GM18508 (cell line): ENCODE measurements around the gene NDRG2.
"Not testable (repeated sequence)": the region's sequence is repeated elsewhere in the genome, so short reads cannot be mapped to it uniquely, and the experiment has no call there.

Source experiments
- ATAC-seq: cut with Tn5 transposase; IDR thresholded peaks from one replicate; pipeline ENCODE4 v1.9.1; 2021; ENCODE audit warnings: moderate number of reproducible peaks; ENCODE audit not compliant: insufficient read depth, unreplicated experiment

Gene NDRG2

DNA sequence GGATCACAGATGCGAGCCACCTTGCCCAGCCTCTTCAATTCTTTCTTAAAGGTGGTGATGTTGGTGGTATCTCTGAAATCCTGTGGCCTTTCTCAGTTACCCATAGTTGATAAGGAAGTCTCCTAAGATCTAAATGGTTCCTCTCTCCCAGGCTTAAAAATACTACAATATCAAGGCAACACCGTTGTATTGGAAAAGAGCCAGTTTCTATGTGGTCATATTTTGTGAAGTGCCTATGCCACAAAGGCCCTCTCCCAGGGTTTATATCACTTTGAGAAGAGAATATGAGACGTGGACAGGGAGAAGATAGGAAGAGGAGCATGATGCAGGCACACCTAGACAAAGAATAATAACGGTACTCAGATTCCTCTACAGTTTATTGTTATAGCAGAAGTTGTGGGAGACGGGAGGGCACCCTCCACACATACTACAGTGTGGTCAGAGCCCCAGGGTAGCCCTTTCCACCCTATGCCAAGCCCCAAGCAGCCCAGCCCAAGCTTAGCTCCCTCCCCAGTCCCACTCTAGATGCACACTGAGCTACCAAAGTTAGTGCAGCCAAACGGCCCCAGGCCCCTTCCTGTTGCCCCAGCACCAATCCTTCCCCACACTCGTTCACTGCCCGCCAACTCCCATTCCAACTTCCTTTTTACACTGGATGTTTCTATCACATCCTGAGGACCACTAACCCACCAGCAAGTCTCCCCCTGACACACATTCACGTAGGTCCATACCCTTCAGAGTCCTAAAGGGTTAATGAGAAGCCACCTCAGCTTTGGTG lies 8.3 kb downstream of the NDRG2 start:
- no peak for ATAC-seq

DNA sequence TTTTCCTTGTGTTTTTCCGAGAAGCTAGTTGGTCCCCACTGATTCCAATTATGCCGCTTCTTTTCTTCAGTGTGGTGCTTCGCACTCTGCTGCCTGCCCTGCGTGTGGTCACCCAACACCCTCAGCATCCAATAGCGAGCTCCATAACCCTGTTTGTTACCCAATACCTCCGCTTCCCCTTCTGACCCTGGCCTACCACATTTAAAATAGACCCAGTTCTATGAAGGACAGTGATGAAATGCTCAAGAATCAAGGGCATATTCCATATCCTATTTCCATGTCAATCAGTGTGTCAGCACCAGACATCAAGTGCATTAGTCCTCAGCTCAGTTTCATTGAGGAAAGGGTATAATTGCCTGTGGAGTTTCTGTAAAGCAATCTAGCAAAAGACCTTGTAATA lies 9.5 kb downstream of the NDRG2 start:
- no peak for ATAC-seq

DNA sequence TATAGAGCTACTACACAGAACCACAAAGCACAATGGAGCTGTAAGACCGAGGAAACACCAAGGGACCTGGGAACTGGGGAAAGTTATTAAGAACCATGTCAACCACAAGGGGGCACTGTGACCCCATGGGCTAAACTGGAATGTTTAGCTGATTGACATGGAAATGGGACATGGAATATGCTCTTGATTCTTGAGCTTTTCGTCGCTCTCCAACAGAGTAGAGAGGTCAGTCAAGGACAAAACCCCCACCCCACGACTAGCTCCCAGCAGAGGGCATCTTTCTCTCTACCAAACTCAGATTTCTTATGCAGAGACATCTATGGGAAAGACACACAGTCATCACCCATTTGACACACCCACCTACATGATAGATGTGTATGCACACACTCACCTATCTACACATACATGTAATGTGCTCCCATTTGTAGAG lies 10.1 kb downstream of the NDRG2 start:
- no peak for ATAC-seq

DNA sequence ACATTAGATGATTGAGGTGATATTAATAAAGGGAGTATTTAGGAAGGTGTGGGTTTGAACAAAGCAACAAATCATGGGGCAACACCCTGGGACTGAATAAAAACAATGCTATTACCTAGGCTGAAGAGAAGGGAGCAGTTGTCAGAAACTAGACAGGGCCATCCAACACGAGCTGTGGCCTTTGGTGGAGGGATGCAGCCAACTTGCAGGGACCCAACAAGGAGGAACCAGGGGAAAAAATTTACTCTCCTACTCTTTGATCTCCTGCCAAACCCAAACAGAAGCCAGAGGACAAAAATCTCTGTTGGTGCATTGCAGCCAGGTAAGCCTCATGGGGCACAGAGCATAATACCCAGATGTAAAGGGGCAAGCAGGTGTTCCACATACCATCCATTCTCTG lies 13.7 kb downstream of the NDRG2 start:
- no peak for ATAC-seq

DNA sequence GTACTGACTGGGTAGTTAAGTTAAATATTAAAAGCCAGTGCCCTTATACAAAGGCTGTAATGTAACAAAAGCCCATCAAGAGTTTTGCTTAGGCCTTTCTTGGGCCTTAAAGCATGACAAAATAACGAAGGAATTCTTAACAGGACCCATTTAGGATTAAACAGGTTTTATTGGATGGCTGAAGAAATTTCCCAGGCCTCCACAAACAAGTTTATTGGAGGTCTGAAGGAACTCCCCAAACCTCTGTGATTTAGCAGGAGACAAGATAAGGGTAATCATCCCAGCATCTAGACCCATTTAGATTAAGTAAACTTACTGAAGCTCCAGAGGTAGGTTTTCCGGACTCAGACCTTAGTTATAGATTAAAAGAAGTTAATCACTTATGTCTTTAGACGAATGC lies 15.1 kb downstream of the NDRG2 start:
- not testable (repeated sequence) for ATAC-seq

DNA sequence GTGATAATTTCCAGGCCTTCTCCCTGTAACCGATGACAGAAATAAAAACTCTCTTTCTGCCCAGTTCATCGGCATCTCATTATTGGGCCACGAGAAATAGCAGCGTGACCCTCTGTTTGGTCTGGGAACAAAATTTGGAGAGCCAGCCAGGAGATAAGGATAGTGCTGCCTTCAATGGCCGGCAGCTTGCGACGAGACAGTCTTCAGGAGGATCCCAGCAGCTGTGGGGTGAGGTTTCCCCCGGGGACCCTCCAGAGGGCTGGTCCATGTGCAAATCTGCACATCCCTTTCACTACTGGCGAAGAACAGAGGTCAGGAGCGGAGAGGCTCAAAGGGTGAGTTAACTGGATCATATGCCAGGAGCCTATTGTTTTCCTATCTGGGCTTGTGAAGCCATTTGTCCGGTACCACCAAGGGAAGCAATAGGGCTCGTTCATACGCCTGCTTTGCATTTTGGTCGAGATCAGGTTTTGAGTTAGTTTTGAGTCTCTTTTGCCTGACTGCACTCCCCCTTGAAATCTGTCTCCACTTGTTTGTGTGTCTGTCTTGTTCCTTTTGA lies 21.0 kb downstream of the NDRG2 start:
- ATAC-seq: no peak

DNA sequence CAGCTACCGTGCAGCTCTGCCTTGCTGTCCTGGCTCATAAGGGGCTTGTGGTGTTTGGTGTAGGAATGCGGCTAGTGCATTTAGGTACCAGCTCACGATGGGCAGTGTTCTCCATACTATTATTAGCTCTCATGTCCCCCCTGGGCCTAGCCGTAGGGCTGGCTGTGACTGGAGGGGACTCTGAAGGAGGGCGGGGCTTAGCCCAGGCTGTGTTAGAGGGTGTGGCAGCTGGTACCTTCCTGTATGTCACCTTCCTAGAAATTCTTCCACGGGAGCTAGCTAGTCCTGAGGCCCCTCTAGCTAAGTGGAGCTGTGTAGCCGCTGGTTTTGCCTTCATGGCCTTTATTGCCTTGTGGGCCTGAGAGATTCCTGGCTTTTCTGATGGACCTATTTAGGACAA lies 23.6 kb downstream of the NDRG2 start:
- no peak for ATAC-seq

DNA sequence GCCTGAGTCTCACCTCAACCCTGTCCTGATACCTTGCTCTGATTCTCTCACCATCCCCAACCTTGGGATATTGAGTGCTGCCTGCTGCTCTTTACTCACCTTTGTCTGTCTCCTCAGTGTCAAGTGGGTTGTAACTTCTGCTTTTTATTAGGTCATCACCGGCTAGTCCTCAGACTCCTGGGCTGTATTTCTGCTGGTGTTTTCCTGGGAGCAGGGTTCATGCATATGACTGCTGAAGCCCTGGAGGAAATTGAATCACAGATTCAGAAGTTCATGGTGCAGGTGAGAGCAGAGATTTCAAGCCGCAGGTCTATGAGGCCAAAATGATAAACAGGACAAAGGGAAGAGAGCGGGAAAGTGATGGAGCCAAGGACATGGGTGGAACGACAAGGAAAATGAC lies 25.3 kb downstream of the NDRG2 start:
- ATAC-seq: no peak

DNA sequence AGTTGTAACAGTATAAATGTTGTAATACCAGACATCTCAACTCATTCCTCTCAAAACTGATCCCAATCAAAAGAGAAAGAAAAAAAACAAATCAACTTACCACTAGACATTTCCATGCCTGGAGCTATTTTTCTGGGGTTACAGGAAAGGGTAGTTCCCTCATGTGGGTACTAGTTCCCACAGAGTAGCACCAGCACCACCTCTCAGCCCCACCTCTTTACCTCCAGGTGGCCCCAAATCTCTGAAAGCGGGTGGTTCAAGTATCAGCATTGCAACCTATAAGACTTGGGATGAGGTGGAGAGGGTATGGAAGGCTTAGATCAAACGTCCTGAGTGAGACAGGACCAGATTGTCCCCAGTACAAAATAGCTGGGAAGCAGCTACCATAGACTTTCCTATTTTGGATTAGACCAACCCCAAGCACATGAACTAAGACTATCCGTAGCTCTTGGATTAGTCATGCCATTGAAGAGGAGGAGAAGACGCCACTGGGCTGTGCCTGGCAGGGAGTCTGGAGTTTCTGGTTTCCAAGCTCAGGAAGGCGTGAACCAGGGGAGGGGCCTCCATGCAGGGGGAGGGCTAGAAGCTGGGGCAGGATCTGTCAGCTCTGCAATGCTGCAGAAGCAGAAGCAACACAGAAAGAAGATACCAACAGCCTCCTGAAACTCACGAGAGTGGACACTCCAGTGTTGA lies 26.0 kb downstream of the NDRG2 start, which contains the start of gene SLC39A2:
SLC39A2 (plus strand) TSS at position 620 of the 693 bp plus-strand sequence. CDS start 154 bp downstream, outside the sequence.
- no peak for ATAC-seq

DNA sequence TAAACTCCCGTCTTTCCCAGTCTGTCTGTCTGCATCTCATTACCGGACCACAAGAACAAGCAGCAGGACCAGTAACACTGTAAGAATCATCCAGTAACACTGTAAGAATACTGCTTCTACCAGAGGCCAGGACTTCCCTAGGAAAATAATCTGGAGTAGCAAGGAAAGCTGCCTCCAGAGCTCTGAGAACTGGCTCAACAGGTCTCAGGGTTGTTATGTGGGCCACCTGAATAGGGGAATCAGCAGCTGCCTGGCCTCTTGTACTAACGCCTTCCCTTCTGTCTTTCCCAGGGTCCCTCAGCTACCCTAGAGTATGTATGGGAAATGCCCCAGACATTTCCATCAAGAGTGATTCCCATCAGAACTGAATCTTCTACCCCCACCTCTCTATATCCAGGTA lies 26.7 kb downstream of the NDRG2 start:
- ATAC-seq: no peak

DNA sequence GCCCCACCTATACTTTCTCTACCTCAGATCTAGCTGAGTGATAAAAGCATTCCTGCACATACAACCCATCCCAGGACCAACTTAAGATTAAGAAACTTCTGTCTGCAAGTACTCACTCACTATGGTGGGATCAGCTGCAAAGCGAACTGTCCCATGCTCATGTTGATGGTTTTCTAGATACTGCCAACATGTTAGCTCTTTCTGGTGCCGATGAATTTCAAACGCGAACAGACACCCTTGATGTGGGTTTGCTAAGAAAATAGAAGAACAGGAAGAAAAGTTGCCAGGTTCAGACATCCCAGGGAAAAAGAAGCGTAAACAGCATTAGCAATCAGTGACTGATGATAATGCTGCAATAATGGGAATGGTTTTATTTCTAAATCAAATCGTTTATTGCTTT lies 27.3 kb downstream of the NDRG2 start:
- ATAC-seq: no peak

DNA sequence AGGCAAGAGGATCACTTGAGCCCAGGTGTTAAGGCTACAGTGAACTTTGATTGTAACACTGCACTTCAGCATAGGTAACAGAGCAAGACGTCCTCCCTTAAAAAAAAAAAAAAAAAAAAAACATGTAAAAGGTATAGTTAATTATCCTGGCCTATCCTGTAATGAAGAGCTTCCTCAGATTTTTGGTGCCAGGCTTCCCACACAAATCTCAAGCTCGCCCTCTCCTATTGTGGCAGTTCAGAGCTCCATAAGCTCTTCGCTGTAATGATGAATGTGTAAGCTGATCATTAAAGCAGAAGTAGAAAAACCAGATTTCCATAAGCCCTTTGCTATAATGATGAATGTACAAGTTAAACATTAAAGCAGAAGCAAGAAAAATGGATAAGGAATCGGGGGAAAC lies 27.7 kb downstream of the NDRG2 start:
- no peak for ATAC-seq

DNA sequence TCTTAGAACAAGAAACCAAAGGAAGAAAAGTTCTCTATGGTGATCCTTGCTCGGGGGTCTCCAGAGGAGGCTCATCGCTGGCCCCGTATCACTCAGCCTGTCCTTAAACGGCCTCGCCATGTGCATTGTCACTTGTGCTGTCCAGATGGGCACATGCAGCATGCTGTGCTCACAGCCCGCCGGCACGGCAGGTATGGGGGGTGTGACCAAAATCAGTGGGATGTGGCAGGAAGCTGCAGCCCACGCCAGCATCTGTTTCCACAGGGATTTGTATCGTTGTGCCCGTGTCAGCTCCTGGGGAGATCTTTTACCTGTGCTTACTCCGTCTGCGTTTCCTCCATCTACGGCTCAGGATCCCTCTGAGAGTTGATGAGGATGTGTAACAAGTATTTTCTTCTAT lies 28.3 kb downstream of the NDRG2 start:
- no peak for ATAC-seq

DNA sequence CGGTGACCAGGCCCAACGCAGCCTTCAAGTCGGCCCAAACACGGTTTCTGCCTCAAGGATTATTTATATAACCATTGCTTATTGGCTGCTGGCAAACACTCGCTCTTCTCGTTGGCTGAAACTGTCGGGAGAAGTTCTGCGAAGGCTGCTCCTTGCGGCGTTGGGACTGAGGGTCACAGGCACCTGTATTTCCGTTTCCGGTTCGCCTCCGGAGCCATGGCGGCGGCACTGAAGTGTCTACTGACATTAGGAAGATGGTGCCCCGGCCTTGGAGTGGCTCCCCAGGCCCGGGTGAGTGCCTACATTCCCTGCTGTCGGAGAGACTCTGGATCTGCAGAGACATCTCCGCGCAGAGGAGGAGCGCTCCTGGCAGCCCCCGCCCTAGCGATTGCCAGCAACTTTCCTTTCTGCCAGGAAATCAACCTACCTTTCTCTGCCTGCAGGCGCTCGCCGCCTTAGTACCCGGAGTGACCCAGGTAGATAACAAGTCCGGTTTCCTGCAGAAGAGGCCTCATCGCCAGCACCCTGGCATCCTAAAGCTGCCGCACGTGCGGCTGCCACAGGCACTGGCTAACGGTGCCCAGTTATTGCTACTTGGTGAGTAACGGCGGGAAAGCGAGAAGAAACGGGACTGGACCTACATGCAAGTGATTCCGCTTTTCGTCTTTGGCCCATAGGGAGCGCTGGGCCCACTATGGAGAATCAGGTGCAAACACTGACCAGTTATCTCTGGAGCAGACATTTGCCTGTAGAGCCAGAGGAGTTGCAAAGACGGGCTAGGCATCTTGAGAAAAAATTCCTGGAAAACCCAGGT lies 34.9 kb downstream of the NDRG2 start, which contains the start of gene METTL17:
METTL17 (plus strand) TSS at position 194 of the 814 bp plus-strand sequence; CDS start at position 217, 23 bp downstream.
- ATAC-seq: peak; percentile 88

DNA sequence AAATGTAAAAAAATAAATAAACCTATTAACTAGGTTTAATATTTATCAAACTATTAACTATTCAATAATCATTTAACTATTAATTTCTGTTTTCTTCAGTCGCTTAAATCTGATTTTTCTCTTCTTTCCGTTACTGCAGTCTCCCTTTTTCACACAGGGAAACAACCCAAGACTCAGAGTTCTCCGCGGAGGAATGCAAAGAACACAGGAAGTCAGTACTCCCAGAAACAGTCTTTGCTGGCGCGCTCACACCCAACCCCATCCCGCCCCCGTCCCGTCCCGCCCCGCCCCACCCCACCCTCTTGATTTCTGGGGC lies 35.4 kb downstream of the NDRG2 start:
- no peak for ATAC-seq

DNA sequence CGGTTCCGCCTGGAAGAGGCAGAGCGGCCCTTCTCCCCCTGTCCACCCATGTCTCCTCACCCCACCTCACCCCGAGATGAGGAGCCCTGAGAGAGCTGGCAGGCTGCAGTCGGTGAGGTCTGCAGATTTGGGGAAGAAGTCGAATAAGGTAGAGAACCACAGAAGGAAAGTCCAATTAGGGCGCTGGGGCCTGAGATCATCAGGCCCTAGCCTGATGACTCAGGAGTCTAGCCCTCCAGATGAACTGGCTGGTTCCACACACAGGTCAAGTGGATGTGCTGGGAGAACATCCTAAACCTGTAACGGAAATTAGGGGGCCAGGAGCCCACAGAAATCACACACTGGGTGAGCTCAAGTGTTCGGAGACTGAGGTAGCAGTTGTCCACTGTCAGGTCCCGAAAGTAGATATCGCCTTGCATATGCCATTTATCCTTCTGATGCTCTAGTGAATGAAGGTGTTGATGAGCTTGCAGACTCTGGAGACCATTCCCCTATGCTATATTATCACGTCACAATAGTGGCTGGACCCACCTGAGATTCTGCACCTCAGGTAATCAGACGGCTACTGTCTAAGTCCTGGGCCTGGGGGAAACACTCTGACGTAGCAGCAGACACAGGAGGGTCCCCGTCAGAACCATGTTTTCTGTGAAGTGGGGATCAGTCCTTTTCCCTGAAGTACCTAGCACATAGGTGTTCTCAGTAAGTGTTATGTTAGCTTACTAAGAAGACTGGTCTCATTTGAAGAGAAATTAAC lies 36.0 kb downstream of the NDRG2 start:
- ATAC-seq: no peak

DNA sequence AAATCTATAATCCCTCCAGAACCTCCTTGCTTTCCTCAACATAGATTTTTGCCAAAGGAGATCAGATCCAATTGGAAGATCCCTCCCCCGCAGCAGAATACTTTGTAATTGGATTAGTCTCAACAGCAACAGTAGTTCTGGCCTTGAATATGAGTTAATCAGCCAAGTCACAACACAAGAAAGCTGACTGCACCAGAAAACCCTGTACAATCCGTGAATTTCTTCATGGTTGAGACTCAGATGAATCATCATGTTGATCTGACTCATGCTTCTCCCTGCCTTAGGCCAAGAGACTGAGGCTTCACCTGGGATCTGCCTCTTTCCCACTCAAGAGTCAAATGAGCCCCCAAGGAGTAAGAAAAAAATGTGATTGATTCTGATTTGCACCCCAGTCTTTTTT lies 38.0 kb downstream of the NDRG2 start:
- ATAC-seq: no peak

DNA sequence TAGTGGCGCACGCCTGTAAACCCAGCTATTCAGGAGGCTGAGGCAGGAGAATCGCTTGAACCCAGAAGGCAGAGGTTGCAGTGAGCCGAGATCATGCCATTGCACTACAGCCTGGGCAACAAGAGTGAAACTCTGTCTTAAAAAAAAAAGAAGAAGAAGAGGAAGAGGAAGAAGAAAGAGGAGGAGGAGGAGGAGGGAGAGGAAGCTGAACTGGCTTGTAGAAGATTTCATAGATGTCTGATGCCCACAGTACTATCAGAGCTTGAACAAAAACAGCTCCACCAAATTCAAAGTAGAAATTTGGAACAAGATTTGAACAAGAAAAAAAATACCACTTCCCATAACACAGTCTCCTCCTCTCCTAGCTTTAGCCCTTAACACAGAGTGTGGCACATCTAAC lies 39.2 kb downstream of the NDRG2 start:
- not testable (repeated sequence) for ATAC-seq

DNA sequence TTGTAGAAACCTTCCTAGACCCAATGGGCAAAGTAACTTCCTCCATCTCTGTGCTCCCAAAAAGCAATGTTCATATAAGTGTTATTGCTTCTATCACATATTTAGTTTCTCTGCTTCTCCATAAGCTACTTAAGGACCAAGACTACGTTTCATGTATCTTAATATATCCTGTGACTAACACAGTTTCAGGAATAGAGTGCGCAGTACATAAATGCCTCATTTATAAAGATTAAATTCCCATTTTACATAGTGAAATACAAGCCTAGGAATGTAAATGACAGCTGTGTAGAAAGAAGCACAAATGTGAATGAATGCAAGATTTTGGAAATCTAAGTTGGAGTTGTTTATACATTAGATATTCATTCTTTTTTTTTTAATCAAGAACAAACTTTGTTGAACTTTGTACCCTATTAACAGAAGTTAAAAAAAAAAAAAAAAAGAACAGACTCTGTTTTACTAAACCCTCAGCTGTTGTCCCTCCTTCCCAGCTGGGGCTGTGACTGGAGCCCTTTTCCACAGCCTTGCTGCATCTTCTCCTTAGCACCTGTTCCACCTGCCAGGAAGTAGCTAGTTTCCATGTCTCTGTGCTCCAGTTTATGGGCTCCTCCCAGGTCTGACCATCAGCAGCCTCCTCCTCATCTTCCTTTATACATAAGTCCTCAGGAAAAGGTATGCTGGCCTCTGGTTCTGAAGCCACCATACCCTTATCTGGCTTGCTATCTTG lies 42.1 kb downstream of the NDRG2 start:
- no peak for ATAC-seq
